Urothelium cell line (cell line): ENCODE measurements around the gene GPN1.
"Not testable (repeated sequence)": the region's sequence is repeated elsewhere in the genome, so short reads cannot be mapped to it uniquely, and the experiment has no call there.

Experiments used
- DNase-seq: peaks from one replicate; pipeline ENCODE4 v3.0.0; 2011; ENCODE audit warnings: low spot score, mixed read lengths
- FAIRE-seq: peaks from 2 replicates; lab custom pipeline; 2011; peaks lifted over from hg19 to GRCh38; lab: Jason Lieb, UNC

GPN1 gene

DNA sequence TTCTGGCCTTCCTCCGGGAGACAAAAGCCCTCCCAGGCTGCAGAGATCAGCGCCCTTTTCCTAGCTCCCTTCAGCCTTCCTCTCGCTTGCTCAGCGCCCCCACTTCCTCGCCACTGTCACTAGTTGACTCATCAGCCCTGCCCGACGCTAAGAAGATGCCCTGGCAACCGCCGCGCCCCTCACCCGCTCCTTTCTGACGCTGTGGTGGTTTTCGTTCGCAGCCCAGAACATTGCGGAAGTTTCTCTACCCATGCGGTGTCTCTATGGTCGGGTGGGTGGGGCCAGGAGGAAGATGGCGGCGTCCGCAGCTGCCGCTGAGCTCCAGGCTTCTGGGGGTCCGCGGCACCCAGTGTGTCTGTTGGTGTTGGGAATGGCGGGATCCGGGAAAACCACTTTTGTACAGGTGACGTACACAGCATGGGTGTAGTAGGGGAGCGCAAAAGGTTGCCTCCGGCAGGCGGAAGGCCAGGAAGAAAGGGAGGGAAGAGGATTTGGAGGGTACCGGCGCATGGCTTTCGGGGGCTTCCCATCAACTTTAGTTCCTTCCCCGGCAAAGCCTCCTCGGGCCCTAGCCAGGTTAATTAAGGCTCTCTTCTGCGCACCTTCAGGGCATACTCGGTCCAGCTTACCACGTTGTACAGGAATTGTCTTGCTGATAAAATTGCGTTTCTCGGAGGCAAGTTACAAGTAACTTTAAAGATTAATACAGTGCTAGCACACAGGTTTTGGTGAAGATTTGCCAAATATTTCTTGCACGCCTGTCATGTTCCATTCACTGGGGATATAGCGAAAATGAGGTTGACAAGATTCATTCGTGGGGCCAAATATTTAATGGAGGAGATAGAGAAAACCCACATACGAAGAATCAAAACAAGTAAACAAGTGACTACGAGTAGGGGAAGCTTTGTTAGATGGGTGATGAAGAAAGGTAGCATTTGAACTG is at the start of gene GPN1, which contains the start of gene CCDC121:
Gene GPN1 (plus strand): TSS at position 284 of the 943 bp plus-strand sequence. CDS start 9 bp downstream, at position 293.
Gene CCDC121 (minus strand): TSS at position 246 of the 943 bp plus-strand sequence. CDS start 1,213 bp downstream, outside the sequence.
- peak; percentile 97 for DNase-seq
- FAIRE-seq = peak; percentile 82

DNA sequence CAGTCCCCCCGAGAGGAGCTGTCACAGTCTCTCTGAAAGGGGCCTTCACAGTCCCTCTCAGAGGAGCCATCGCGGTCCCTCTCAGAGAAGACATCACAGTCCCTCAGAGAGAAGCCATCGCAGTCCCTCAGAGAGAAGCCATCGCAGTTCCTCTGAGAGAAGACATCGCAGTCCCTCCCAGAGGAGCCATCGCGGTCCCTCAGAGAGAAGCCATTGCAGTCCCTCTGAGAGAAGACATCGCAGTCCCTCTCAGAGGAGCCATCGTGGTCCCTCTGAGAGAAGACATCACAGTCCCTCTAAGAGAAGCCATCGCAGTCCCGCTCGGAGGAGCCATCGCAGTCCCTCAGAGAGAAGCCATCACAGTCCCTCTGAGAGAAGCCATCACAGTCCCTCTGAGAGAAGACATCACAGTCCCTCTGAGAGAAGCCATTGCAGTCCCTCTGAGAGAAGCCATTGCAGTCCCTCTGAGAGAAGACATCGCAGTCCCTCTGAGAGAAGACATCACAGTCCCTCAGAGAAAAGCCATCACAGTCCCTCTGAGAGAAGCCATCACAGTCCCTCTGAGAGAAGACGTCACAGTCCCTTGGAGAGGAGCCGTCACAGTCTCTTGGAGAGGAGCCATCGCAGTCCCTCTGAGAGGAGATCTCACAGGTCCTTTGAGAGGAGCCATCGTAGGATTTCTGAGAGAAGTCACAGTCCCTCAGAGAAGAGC is 47.3 kb upstream of the GPN1 start:
- FAIRE-seq = no peak
- no peak for DNase-seq

DNA sequence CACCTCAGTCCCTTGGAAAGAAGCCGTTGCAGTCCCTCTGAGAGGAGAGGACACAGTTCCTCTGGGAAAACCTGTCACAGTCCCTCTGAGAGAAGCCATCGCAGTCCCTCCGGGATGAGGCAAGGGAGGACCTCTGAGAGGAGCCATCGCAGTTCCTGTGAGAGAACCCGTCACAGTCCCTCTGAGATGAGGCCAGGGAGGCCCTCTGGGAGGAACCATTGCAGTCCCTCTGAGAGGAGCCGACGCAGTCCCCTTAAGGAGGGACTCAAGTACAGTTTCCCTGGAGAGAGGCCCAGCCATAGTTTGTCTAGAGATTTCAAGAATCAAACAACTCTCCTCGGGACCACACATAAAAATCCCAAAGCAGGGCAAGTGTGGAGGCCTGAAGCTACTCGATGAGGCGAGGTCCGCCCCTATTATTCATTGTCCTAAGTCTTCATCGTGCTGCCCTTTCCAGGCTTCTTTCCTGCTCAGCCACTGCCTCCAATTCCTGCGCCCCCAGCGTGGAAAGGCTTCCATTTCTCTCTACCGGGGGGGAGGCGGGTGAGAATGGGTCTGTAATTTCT is 46.6 kb upstream of the GPN1 start:
- DNase-seq (no peak), FAIRE-seq (no peak)

DNA sequence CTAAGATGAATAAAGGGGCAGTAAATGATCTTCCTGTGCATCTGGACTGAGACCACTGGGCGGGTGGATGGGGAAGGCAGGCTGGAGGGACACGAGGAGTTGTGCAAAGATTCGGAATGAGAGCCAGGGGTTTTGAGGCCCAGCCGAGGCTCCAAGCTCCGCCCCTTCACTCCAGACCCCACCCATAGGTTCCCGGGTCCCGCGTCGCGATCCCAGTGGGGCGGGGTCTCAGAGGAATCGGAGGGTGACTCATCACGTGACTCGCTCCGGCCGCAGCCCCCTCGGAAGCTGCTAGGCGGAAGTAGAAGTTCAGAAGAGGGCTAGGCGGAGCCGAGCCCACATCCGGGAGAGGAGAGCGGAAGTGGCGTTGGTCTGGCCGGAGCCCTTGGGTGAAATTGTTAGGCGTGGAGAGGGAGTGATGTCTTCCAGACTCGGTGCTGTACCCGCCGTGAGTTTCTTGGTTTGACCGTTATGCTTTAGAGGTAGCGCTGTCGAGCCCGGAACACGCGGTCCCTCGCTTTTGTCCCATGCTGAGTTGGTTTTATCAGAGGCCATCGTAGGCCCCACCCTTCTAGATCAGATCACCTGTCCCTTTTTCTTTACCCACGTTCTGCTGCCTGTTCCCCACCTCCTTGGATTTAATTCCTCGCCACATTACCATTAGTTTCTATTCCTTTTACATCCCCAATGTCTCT is 46.0 kb upstream of the GPN1 start, which contains the start of gene ZNF512:
Gene ZNF512 (plus strand): TSS at position 348 of the 695 bp plus-strand sequence. CDS start 71 bp downstream, at position 419.
- peak; percentile 37 for FAIRE-seq
- DNase-seq = peak; percentile 97

- DNase-seq (no peak), FAIRE-seq (no peak)
These were observed 45.4 kb upstream of the GPN1 start for GRCh38 chr2:27583390-27583915.

DNA sequence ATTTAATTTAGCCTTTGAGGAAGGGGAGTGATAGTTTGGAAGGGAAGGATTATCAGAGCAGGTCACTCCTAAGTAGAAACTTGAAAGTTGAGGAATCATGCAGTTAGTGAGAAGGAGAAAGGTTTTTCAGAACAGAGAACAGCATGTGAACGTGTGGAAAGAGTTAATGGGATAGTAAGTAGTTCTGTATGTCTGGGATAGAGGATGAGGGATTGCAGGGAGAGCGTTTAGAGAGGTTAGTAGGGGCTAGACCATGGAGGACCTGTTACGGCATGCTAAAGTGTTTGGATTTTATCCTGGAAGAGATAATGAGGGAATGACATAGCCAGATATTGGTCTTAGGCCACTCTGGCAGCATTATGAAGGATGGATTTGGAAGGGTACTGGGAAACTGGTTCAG is 44.3 kb upstream of the GPN1 start:
- no peak for DNase-seq
- FAIRE-seq = no peak

GRCh38 chr2:27587025-27587424 is 41.8 kb upstream of the GPN1 start:
- FAIRE-seq (no peak), DNase-seq (no peak)

DNA sequence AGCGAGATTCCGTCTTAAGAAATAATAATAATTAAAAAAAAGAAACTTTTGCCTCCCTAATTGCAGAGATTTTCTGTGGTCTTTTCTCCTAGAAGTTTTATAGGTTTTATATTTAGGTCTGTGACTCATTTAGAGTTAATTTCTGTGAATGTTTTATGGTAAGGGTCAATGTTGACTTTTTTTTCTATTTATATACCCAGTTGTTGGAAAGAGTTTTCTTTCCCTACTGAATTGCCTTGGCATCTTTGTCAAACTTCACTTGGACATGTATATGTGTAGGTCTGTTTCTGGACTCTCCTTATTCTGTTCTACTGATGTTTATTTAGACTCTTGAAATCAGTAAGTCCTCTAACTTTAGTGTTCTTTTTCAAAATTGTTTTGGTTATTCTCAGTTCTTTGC is 40.5 kb upstream of the GPN1 start:
- FAIRE-seq (no peak), DNase-seq (no peak)

GRCh38 chr2:27591745-27592144 is 37.1 kb upstream of the GPN1 start:
- FAIRE-seq (no peak), DNase-seq (no peak)

DNA sequence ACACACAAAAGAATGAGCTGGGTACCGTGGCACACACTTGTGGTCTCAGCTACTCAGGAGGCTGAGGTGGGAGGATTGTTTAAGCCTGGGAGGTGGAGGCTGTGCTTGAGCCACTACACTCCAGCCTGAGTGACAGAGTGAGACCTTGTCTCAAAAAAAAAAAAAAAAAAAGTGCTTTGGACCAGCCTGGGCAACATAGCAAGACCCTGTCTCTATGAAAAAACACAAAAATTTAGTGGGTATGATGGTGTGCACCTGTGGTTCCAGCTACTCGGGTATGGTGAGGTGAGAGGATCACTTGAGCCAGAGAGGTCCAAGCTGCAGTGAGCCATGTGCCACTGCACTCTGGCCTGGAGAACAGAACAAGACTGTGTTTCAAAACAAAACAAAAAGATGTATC is 35.6 kb upstream of the GPN1 start:
- FAIRE-seq (no peak), DNase-seq (no peak)

DNA sequence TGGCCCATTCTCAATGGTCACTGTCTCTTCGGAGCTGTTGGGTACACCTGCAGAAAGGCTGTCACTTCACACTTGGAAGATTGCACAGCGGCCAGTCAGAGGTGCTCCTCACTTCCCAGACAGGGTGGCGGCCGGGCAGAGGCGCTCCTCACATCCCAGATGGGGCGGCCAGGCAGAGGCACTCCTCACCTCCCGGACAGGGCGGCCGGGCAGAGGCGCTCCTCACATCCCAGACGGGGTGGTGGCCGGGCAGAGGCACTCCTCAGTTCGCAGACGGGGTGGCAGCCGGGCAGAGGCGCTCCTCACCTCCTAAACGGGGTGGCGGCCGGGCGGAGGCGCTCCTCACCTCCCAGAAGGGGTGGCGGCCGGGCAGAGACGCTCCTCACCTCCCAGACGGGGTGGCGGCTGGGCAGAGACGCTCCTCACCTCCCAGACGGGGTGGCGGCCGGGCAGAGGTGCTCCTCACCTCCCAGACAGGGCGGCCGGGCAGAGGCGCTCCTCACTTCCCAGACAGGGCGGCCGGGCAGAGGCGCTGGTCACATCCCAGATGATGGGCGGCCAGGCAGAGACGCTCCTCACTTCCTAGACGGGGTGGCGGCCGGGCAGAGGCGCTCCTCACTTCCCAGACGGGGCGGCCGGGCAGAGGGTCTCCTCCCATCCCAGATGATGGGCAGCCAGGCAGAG is 34.7 kb upstream of the GPN1 start:
- FAIRE-seq, DNase-seq: not testable (repeated sequence)

- DNase-seq, FAIRE-seq: not testable (repeated sequence)
These were observed 33.4 kb upstream of the GPN1 start for GRCh38 chr2:27595412-27595811.

DNA sequence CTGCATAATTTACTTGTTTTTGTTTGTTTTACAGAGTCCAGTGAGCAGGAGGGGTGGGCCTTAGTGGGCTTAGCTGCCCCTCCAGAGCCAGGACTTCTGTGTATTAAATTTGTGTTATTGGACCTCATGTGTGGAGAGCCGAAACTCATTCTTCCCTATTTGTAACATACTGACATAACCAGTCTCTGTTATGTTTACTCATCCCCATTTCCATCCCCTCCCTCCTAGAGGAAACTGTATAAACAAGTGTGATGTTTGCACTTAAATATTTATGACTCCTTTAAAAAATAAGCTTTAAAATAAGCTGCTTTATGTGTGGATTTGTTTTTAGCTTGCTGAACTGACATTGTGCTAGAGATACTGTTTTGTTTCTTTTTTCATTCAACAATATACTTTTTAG is 32.2 kb upstream of the GPN1 start:
- DNase-seq (no peak), FAIRE-seq (no peak)

DNA sequence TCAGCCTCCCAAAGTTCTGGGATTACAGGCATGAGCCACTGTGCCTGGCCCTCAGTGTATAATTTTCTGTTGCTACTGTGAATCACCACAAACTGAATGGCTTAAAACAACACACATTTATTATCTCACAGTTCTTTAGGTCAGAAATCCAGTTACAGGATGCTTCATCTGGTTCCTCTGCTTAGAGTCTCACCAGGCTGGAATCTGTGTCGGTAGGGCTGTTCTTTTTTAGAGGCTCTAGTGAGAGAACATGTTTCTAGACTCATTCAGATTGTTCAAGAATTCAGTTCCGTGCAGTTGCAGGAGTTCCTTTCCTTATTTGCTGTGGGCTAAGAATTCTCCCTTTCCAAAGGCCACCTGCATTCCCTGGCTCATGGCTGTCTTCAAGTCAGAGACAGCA is 22.2 kb upstream of the GPN1 start:
- no peak for DNase-seq
- no peak for FAIRE-seq

DNA sequence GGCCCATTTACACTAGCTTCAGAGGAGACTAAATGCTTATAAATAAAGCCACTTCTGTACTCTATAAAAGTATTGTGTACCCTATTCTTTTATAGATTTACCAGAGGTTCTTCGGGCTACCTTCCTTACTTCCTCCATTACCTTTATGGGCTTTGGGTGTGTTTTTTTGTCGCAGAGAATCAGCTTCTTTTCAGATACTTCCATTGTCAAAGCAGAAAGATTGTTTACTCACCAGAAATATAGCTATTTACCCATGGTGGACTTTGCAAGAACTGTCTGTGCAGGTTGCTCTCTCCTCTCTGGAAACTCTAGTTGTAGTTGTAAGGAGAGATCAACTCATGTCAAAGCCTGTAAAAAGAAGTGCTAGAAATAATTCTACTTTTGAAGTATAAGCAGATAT is 14.9 kb upstream of the GPN1 start:
- DNase-seq (no peak), FAIRE-seq (no peak)

DNA sequence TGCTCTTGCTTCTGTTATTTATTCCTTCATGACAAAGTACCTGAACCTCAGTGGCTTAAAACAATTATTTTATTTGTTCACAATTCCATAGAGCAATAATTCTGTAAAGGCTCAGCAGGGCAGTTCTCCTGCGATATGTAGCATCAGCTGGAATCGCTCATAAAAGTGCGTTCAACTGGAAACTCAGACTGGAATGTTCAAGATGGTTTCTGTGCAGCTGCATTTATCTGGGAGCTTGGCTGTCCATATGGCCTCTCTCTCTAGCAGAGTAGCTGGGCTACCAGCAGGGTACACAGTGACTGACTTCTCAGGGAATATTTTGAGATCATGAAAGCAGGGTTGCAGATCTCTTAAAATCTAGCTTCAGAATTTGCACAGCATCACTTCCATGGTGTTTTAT is 13.5 kb upstream of the GPN1 start:
- FAIRE-seq (no peak), DNase-seq (no peak)

DNA sequence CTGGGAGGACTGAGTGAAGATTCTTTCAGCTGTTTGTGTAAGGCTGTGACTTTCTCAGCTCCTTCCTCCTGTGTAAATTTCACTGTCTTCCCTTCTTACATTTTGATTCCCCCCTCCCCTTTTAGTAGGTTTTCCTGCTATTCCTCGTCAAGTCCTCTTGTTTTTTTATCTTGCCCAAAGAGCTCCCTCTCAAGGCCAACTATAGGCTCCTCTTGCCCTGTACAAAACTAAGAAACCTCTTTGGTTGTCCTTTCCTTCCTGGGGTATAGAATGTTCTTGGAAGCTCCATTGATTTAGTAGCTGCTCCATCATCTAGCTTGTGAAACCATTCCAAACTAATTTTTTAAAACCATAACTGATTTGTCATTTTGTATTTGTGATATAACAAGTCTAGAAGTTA is 7.3 kb upstream of the GPN1 start:
- no peak for FAIRE-seq
- DNase-seq = no peak

- FAIRE-seq (no peak), DNase-seq (peak; percentile 27)
These were observed 5.9 kb upstream of the GPN1 start for GRCh38 chr2:27622921-27623384.

- DNase-seq (no peak), FAIRE-seq (no peak)
These were observed 3.9 kb upstream of the GPN1 start for GRCh38 chr2:27624943-27625342.

- not testable (repeated sequence) for DNase-seq, FAIRE-seq
These were observed 2.5 kb upstream of the GPN1 start for GRCh38 chr2:27626323-27626722.
